OCI-LY1 (cell line): ENCODE data around the gene MPHOSPH8.
"Not testable (repeated sequence)": the region's sequence is repeated elsewhere in the genome, so short reads cannot be mapped to it uniquely, and the experiment has no call there.

Source experiments
- H2AFZ ChIP-seq: fragments of 200-600 bp; sonication (generic), shearing (Covaris generic); 2 replicates; pipeline ENCODE4 v1.6.0; 2014; ENCODE audit warnings: antibody characterized with exemption, mild to moderate bottlenecking, low read length
- H3F3A ChIP-seq: fragments of 200-600 bp; sonication (generic), shearing (Covaris generic); 2 replicates; pipeline ENCODE4 v1.6.0; 2014; ENCODE audit warnings: mild to moderate bottlenecking, antibody characterized with exemption, low read length, moderate library complexity; ENCODE audit not compliant: insufficient read depth
- H3K27ac ChIP-seq: fragments of 200-600 bp; sonication (generic); 2 replicates; pipeline ENCODE4 v1.5.1; 2014; ENCODE audit warnings: low read length, mixed run types, mild to moderate bottlenecking, low read depth; ENCODE audit not compliant: poor library complexity, severe bottlenecking
- H3K27me3 ChIP-seq: fragments of 200-600 bp; sonication (generic); 2 replicates; pipeline ENCODE4 v1.6.0; 2014; ENCODE audit warnings: antibody characterized with exemption, mild to moderate bottlenecking, low read length, moderate library complexity; ENCODE audit not compliant: insufficient read depth
- H3K36me3 ChIP-seq: fragments of 200-600 bp; sonication (generic); 2 replicates; pipeline ENCODE4 v1.6.1; 2014; ENCODE audit warnings: mild to moderate bottlenecking, antibody characterized with exemption, low read length, moderate library complexity, mixed read lengths; ENCODE audit not compliant: insufficient read depth
- H3K4me1 ChIP-seq: fragments of 200-600 bp; sonication (generic); 2 replicates; pipeline ENCODE4 v1.5.1; 2014; ENCODE audit warnings: mild to moderate bottlenecking, low read length, moderate library complexity; ENCODE audit not compliant: insufficient read depth, severe bottlenecking
- H3K4me2 ChIP-seq: fragments of 200-600 bp; sonication (generic), shearing (Covaris generic); 2 replicates; pipeline ENCODE4 v1.6.1; 2014; ENCODE audit warnings: low read length
- H3K4me3 ChIP-seq: fragments of 200-600 bp; sonication (generic); 2 replicates; pipeline ENCODE4 v1.5.1; 2014; ENCODE audit warnings: low read length, low read depth, mild to moderate bottlenecking, mixed read lengths; ENCODE audit not compliant: poor library complexity, severe bottlenecking
- H3K79me2 ChIP-seq: fragments of 200-600 bp; shearing (Covaris generic); 2 replicates; pipeline ENCODE4 v1.6.1; 2016; ENCODE audit warnings: mixed run types, low read length, mixed read lengths; ENCODE audit not compliant: insufficient read depth
- H3K9ac ChIP-seq: fragments of 200-600 bp; sonication (generic), shearing (Covaris generic); 2 replicates; pipeline ENCODE4 v1.6.1; 2014; ENCODE audit warnings: mild to moderate bottlenecking, low read length, mixed read lengths
- H3K9me2 ChIP-seq: fragments of 200-600 bp; sonication (generic), shearing (Covaris generic); 2 replicates; pipeline ENCODE4 v1.6.1; 2014; ENCODE audit warnings: low read depth, mild to moderate bottlenecking, low read length, mixed read lengths
- H3K9me3 ChIP-seq: fragments of 200-600 bp; shearing (Covaris generic); 2 replicates; pipeline ENCODE4 v1.6.1; 2014; ENCODE audit warnings: low read length, mixed read lengths
- H4K20me1 ChIP-seq: fragments of 200-600 bp; sonication (generic), shearing (Covaris generic); 2 replicates; pipeline ENCODE4 v1.6.0; 2016; ENCODE audit warnings: mild to moderate bottlenecking, low read length; ENCODE audit not compliant: insufficient read depth
- EZH2 ChIP-seq: fragments of 200-600 bp; sonication (generic), shearing (Covaris generic); IDR thresholded peaks from 2 replicates; pipeline ENCODE4 v1.8.0; 2017; ENCODE audit warnings: borderline replicate concordance, mixed run types, mild to moderate bottlenecking, antibody characterized with exemption, low read length, moderate library complexity, mixed read lengths
- TF ChIP-seq, protein P1 (sequence below): fragments of 200-600 bp; sonication (generic), shearing (Covaris generic); IDR thresholded peaks from 2 replicates; pipeline ENCODE4 v1.5.1; 2017; ENCODE audit warnings: mild to moderate bottlenecking, antibody characterized with exemption, low read length, moderate library complexity, mixed read lengths

Gene MPHOSPH8

DNA sequence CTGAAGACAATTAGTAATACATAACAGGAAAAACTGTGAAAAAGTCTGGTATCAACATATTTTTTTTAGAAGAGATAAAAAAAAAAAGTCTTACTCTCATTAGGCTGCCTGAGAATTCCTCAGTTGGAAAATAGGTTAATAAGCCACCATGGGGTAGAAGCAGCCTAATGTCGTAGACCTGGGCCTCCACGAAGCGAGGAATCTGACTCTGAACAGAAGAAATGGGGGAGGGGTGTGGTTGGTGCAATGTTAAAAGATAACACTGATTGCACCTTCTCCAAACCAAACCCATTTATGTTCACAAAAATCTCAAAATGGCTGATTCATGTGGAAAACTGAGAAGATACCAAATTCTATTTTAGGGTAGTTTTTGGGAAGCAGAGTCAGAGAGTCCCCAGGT, 62.4 kb downstream of the MPHOSPH8 start:
- H3K4me2 ChIP-seq = no peak overlapping the region
- no peak overlapping the region for H3K4me3 ChIP-seq
- H3K9ac ChIP-seq = no peak overlapping the region
- H3K4me1 ChIP-seq = no peaks in the 10 kb centered on the region
- H2AFZ ChIP-seq = no peak overlapping the region
- no peaks in the 10 kb centered on the region for H3K9me3 ChIP-seq
- no peaks in the 10 kb centered on the region for H3K79me2 ChIP-seq
- H3K9me2 ChIP-seq = no peaks in the 10 kb centered on the region
- TF ChIP-seq, protein P1, sequence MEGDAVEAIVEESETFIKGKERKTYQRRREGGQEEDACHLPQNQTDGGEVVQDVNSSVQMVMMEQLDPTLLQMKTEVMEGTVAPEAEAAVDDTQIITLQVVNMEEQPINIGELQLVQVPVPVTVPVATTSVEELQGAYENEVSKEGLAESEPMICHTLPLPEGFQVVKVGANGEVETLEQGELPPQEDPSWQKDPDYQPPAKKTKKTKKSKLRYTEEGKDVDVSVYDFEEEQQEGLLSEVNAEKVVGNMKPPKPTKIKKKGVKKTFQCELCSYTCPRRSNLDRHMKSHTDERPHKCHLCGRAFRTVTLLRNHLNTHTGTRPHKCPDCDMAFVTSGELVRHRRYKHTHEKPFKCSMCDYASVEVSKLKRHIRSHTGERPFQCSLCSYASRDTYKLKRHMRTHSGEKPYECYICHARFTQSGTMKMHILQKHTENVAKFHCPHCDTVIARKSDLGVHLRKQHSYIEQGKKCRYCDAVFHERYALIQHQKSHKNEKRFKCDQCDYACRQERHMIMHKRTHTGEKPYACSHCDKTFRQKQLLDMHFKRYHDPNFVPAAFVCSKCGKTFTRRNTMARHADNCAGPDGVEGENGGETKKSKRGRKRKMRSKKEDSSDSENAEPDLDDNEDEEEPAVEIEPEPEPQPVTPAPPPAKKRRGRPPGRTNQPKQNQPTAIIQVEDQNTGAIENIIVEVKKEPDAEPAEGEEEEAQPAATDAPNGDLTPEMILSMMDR = no peak
- no peak for TF ChIP-seq EZH2
- H3K27ac ChIP-seq = no peak overlapping the region
- no peaks in the 10 kb centered on the region for H3F3A ChIP-seq
- H3K36me3 ChIP-seq = peaks cover 20% of the 10 kb centered on the region; the same call in 1 of the 2 replicates
- H3K27me3 ChIP-seq = no peaks in the 10 kb centered on the region
- no peaks in the 10 kb centered on the region for H4K20me1 ChIP-seq

DNA sequence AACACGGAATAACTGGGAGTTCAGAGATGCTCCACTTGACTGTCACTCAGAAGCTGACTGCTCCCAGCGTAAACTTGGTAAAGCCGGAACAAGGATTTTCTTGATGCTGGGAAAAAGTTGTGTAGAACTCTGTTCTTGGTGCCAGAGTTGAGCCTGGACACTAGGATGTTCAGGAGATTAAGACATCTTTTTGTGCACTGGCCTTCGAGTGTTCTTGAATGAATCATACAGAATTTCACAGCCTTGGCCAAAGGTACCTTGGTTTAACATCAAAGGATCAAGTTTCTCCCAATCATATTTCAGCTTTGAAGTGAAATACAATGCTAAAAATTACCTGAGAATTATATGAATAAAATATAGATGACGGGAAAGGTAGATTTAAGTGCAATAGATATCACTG, 67.5 kb downstream of the MPHOSPH8 start:
- H3K79me2 ChIP-seq, H3K4me2 ChIP-seq, H3K9me2 ChIP-seq, H3F3A ChIP-seq, H3K9me3 ChIP-seq, H3K4me1 ChIP-seq, H4K20me1 ChIP-seq, H3K9ac ChIP-seq, H2AFZ ChIP-seq, H3K27ac ChIP-seq, H3K27me3 ChIP-seq, H3K4me3 ChIP-seq: not testable (repeated sequence)
- H3K36me3 ChIP-seq = peaks cover 12% of the 10 kb centered on the region; the same call in 1 of the 2 replicates

DNA sequence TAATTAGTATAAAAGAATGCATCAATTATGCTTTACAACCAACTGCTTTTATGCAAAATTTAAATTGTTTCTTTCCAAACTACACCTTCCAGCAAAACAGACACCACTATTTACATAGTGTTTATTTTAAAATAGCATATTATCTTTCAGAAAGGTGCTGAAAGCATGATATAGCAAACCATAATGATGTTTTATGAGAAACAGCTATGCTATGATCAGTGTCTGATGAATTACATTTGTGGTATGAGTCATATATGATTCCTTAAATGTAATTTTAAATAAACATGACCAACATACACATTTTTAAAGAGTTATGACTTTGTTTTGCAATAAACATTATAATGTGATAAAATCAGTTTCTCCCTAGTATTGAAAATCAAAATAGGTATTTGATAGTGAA, 68.2 kb downstream of the MPHOSPH8 start:
- H2AFZ ChIP-seq, H3K9me2 ChIP-seq, H3K4me3 ChIP-seq, H3K27me3 ChIP-seq, H3K79me2 ChIP-seq, H3K9ac ChIP-seq, H3K9me3 ChIP-seq, H3K27ac ChIP-seq, H3K4me1 ChIP-seq, H4K20me1 ChIP-seq, H3K4me2 ChIP-seq, H3F3A ChIP-seq: not testable (repeated sequence)
- peaks cover 19% of the 10 kb centered on the region for H3K36me3 ChIP-seq

DNA sequence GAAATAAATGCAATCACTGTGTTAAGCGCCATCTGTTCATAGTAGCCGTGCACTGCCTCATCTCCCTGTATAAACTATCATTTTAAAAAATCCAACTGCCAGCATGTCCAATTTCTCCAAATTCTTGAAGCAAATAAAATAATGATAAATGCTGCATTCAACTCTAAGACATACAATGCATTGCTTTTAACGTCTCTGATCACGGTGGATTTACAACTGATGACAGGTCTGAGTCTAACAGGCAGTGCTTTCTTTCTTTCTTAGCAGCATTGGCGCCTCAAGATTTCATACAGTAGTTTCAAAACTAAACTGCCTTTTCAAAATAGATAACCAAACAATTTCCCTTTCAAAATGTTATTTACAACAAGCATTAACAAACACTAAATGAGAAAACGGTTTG, 70.8 kb downstream of the MPHOSPH8 start:
- H3F3A ChIP-seq, H3K27me3 ChIP-seq, H4K20me1 ChIP-seq, H3K9ac ChIP-seq, H3K27ac ChIP-seq, H3K79me2 ChIP-seq, H3K9me2 ChIP-seq, H3K4me3 ChIP-seq, H3K9me3 ChIP-seq, H3K4me1 ChIP-seq, H3K4me2 ChIP-seq, H2AFZ ChIP-seq: not testable (repeated sequence)
- H3K36me3 ChIP-seq = peaks cover 22% of the 10 kb centered on the region

DNA sequence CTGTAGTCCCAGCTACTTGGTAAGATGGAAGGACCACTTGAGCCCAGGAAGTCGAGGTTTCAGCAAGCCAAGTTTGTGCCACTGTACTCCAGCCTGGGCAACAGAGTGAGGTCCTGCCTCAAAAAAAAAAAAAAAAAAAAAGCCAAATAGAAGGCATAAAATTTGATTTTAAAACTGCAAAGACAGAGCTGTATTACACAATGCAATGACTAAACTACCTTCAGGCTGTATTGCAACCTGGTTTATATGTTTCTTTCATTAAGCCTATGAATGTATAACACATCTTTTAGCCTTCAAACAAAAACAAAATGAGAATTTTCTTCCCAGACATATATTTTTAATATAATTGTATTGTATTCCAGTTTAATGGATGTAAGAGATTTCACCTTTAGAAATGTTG, 75.6 kb downstream of the MPHOSPH8 start:
- H3K9ac ChIP-seq, H3K9me2 ChIP-seq, H2AFZ ChIP-seq, H3K27me3 ChIP-seq, H4K20me1 ChIP-seq, H3K79me2 ChIP-seq, H3K4me2 ChIP-seq, H3F3A ChIP-seq, H3K4me1 ChIP-seq, H3K9me3 ChIP-seq, H3K4me3 ChIP-seq, H3K27ac ChIP-seq: not testable (repeated sequence)
- H3K36me3 ChIP-seq = peaks cover 21% of the 10 kb centered on the region

DNA sequence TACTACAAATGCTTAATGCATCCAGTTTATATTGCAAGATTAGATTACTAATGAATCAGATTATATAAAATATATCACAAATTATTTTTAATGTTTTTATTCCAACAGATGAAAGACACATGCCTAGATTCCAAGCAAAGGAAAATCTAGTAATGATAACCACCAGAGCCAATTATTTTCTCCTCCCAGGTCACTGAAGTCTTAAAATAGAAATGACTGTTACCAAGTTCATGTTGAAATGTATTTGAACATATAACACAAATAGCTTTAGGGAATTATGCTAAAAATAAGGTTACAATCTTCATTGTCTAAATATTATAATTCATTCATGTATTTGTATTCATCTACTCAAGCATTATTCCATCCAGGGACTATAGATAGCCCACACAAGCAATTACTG, 76.3 kb downstream of the MPHOSPH8 start:
- H3K27ac ChIP-seq, H3K9me3 ChIP-seq, H3K9me2 ChIP-seq, H3K4me2 ChIP-seq, H3K9ac ChIP-seq, H3K4me1 ChIP-seq, H4K20me1 ChIP-seq, H2AFZ ChIP-seq, H3K79me2 ChIP-seq, H3K4me3 ChIP-seq, H3K27me3 ChIP-seq, H3F3A ChIP-seq: not testable (repeated sequence)
- H3K36me3 ChIP-seq = peaks cover 22% of the 10 kb centered on the region
